Muscle of back (tissue), 11 donors: ENCODE measurements around the gene SPTBN5. TPM values are rescaled to one million over a fixed set of nuclear protein-coding genes. Genes with fewer than 3 reads are reported as not detected.

Experiments used
- DNase-seq, 3 donors: peaks; one replicate each; pipeline versions ENCODE4 v3.0.0 to v3.0.0-alpha.2; 2013
- polyA plus RNA-seq, 10 donors: library from polyadenylated mRNA; unstranded; fragments of 120-200 nt; gene quantifications; one replicate each; pipeline ENCODE4 v1.2.1, GENCODE V29; 2013; ENCODE audit not compliant: insufficient read length in 10 of 10

The SPTBN5 gene
- polyA plus RNA-seq, 10 donors: 2.2 to 5.9 (median 3.1) TPM

GRCh38 chr15:41866263-41866703 is 27.6 kb downstream of the SPTBN5 start:
- DNase-seq: no peak

- DNase-seq: no peak
Observed at GRCh38 chr15:41865490-41866055, 28.3 kb downstream of the SPTBN5 start.

GRCh38 chr15:41862515-41863116 is 31.2 kb downstream of the SPTBN5 start:
- DNase-seq: no peak

GRCh38 chr15:41861736-41862356 is 32.0 kb downstream of the SPTBN5 start:
- peak in 1 of 3 donors; percentile 21 for DNase-seq

GRCh38 chr15:41860049-41860828 is 33.6 kb downstream of the SPTBN5 start:
- peak in 1 of 3 donors; percentile 39 for DNase-seq

GRCh38 chr15:41858756-41859155 is 35.1 kb downstream of the SPTBN5 start:
- peak in 1 of 3 donors; percentile 35 for DNase-seq

- no peak for DNase-seq
Observed at GRCh38 chr15:41857316-41857715, 36.5 kb downstream of the SPTBN5 start.

GRCh38 chr15:41856716-41857115 is 37.1 kb downstream of the SPTBN5 start:
- no peak for DNase-seq

GRCh38 chr15:41856262-41856661 is 37.6 kb downstream of the SPTBN5 start:
- DNase-seq: no peak

- peak; percentile 8 to 64 (median 47) for DNase-seq
Observed at GRCh38 chr15:41855261-41855961, 38.4 kb downstream of the SPTBN5 start.

- DNase-seq: no peak
Observed at GRCh38 chr15:41854443-41854842, 39.4 kb downstream of the SPTBN5 start.

GRCh38 chr15:41853831-41854230 is 40.0 kb downstream of the SPTBN5 start:
- DNase-seq: peak in 1 of 3 donors; percentile 42

- no peak for DNase-seq
Observed at GRCh38 chr15:41852736-41853590, 40.9 kb downstream of the SPTBN5 start.

GRCh38 chr15:41851755-41852370 is 42.0 kb downstream of the SPTBN5 start:
- no peak for DNase-seq

- no peak for DNase-seq
Observed at GRCh38 chr15:41851167-41851523, 42.7 kb downstream of the SPTBN5 start.

- DNase-seq: no peak
Observed at GRCh38 chr15:41850482-41851166, 43.2 kb downstream of the SPTBN5 start.

- DNase-seq: no peak
Observed at GRCh38 chr15:41849861-41850260, 44.0 kb downstream of the SPTBN5 start.

GRCh38 chr15:41849204-41849603 is 44.6 kb downstream of the SPTBN5 start:
- DNase-seq: no peak

GRCh38 chr15:41848631-41849030 is 45.2 kb downstream of the SPTBN5 start:
- no peak for DNase-seq

- no peak for DNase-seq
Observed at GRCh38 chr15:41847981-41848380, 45.9 kb downstream of the SPTBN5 start.
